GM19455 (cell line): ENCODE measurements around the gene CCDC159.

Source experiments
- ATAC-seq: cut with Tn5 transposase; IDR thresholded peaks from one replicate; pipeline ENCODE4 v1.9.1; 2021; ENCODE audit not compliant: unreplicated experiment

The CCDC159 gene

DNA sequence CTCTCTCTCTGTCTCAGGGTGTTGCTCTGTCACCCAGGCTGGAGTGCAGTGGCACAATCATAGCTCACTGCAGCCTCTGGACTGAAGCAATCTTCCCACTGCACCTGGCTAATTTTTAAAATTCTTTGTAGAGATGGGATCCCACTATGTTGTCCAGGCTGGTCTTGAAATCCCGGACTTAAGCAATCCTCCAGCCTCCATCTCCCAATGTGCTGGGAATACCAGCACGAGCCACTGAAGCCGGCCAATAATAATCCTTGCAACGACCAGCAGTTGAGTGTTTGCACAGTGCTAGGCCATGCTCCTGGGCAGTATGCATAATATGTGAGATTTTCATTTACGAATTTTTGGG is 38.4 kb downstream of the CCDC159 start:
- no peak for ATAC-seq

DNA sequence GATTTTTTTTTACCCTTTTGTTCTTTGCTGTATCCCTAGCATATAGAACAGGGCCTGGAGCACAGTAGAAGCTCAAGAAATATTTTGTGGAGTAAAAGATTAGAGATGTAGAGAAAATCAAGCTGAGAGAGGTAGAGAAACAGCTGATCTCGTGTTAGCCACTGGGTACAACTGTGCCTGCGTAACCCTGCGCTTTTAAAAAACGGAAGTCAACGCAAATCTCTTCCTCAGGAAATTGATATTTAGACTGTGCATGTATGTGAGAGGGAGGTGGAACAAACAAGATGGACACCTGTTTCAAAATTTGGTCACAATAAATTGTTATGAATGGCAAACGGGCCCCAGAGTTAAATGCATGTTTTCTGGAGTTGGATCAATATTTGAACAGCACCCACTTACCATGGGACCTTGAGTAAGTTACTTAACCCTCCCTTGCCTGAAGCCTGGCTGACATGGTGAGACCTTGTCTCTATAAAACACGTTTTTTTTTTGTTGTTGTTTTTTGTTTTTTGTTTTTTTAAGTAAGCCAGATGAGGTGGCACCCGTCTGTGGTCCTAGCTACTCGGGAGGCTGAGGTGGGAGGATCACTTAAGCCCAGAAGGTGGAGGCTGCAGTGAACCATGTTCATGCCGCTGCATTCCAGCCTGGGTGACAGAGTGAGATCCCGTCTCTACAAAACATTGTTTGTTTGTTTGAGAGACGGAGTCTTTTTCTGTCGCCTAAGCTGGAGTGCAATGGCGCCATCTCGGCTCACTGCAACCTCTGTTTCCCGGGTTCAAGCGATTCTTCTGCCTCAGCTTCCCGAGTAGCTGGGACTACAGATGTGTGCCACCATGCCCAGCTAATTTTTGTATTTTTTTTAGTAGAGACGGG is 41.1 kb downstream of the CCDC159 start:
- no peak for ATAC-seq

DNA sequence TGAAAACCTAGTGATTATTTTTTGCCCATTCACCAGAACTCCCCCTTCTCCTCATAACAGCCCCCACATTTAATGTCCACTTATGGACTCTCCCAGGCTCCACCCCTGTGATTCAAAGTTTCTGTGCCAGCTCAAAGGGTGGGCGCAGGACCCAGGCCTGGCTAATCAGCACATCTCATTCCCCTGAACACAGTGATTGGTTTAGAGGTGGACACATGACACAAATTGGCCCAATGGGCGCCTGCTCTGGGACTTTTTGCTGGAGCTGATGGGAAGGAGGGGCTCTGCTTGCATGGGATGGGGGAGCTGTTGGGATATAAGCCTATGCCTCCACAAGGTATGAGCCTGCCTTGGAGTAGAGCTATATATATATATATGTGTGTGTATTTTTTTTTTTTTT is 44.0 kb downstream of the CCDC159 start:
- no peak for ATAC-seq

DNA sequence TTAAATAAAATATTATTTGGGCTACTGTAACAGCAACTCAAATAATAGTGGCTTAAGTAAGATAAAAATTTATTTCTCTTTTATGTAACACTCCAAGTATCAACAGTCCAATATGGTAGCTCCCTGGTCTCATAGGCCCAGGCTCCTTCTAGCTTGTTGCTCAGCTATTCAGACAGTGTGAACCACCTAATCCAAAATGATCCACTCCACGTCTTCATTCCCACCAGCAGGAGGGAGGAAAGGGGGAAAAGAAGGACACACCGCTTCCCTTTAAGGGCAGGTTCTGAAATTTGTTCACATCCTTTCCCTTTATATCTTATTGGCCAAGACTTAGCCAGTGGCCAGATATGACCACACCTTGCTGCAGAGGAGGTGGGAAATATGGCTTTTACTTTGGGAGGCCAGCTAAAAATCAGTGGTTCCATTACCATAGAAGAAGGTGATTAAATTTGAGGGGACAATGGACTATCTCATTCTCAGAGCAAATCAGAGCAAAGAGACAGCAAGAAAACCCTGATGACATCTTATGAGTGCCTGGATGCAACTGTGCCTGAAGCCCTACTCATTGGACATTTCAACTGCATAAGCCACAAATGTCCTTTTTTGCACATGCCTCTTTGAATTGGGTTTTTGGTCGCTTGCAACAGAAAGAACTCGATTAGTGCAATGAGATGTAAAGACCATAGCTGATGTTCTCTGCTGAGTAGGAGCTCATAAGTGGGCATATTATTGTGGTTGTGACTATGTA is 44.8 kb downstream of the CCDC159 start:
- ATAC-seq = no peak

DNA sequence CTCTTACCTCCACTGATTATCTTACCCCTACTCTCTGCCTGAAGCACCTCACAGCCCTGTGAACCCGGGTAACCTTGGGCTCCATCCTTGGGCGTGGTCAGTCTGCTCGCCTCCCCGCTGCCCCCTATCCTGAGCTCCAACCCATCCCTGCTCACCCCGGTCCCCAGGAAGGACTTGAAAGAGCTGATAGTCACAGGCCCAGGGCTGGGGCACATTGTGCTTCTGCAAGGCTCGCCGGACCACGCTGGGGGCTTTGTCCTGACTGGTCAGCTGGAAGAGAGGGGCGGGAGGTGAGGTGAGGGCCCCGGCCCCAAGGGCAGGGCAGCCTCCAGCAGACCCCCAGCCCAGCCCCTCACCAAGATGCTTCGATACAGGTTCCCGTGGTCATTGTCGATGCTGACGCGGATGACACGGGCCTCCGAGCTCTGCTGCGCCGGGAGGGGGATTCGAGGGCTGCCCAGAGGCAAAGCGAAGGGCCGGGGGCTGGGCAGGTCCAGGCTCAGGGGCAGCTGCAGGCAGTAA is 50.8 kb downstream of the CCDC159 start:
- no peak for ATAC-seq

DNA sequence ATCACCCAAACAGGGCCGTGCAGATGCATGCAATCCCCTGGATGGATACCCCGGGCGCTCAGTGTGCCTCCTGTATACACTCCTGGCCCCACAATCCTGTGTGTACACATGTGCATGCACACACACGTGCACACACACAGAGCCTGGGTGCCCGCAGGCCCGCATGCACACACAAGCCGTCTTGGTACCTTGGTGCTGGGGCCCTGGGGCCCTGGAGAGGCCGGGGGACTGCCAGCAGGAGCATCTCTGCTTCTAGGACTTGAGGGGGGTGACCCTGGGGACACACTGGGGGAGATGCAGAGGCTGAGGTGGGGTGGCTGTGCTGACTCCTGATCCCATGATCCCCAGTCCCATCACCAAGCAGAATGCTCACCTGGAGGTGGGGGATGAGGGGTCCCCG is 53.3 kb downstream of the CCDC159 start:
- no peak for ATAC-seq

DNA sequence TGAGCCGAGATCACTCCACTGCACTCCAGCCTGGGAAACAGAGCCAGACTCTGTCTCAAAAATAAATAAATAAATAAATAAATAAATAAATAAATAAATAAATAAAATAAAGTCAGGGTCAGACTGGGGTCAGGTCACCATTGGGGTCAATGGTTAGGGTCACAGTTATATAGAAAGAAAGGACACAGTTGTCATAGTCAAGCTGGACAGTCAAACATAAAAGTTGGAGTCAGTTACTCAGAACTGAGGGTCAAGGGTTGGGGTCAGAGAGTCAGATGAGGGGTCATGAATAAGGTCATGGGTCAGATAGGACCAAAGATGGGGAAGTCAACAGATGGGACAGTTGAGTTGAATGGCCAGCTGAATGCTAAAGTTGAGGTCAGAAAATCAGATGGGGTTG is 54.5 kb downstream of the CCDC159 start:
- no peak for ATAC-seq

DNA sequence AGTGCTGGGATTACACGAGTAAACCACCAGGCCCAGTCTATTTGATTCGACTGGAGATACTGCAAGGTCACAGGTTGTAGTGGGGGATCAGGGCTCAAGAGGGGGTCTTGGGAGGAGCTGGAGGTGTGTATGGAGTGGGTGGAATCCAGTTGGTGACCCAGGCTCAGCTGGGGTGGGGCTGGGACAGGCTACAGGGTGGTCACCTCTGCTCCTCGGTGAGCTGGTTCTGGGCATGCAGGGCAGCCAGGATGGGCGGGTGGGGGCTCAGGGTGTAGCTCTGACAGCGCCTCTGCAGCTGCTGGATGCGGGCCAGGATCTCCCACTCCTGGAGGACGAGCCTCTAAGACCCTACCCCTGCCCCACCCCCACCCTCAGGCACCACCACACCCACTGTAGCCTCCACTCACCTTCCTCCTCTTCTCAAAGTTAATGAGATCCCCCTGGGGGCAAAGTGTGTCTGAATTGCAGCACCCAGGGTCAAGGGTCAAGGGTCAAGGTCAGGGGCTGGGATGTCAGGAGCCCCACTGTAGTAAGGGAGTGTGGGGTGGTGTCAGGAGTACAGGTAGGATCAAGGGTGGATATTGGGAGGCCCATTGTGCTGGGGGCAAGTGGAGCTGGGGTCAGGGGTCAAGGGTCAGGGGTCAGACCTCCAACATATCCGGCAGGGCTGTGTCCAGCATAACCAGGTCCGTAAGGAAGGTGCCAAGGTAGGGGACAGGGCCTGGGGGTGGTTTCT is 55.7 kb downstream of the CCDC159 start:
- no peak for ATAC-seq
